Measurements from ENCODE around the gene ZNF750.

DNA sequence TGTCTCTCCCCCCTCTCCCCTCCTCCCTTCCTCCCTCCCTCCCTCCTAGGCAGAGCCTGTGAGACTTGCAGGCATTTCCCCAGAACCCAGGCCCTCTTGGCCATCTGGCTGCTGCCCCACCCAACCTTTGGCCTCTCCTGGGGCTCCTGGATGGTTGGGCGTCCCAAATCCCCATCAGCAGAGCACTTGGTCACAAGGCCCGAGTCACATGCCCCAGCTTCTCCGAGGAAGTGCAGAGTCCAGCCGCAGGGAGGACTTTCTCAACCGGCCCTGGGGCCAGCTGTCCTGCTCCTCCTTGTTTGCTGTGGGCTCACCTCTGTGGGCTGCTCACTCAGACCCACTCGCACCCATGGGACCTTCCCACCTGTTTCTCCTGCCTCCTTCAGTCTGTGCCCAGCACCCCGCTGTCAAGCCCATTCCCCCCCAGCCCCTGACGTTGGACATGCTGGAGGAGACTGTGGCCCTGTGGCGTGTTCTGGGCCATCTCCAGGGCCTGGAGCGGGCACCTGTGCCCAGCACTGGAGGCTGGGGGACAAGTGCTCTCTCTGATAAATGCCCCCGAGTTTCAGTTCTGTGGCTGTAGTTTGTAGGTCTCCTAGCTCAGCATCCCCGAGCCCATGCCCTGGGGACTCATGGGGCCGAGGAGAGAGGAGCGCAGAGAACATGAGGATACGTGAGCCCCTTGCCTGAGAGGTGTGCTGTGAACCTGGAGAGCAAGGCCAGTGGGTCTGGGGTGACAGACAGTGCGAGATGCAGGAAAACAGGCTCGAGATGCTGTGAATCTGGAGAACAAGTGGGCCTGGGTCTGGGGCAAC lies 42.3 kb upstream of the ZNF750 start:
- TF ChIP-seq CTCF (IDR thresholded peaks at IDR 0.05; ENCODE audit: low read length) (no peak), EZH2 (IDR thresholded peaks at IDR 0.05; ENCODE audit: borderline replicate concordance, low read length) (no peak)

All from OCI-LY1 (cell line).